DOHH2 (cell line): ENCODE measurements around the gene PIR.

Source experiments
- H3F3A ChIP-seq: fragments of 200-600 bp; sonication (generic), shearing (Covaris generic); 2 replicates; pipeline ENCODE4 v1.6.0; 2016; ENCODE audit warnings: antibody characterized with exemption, mild to moderate bottlenecking; ENCODE audit not compliant: control insufficient read depth, insufficient read depth
- H3K27ac ChIP-seq: fragments of 200-600 bp; sonication (generic); 2 replicates; pipeline ENCODE4 v1.5.1; 2014; ENCODE audit warnings: low read depth, mild to moderate bottlenecking, low read length, moderate library complexity
- H3K27me3 ChIP-seq: fragments of 200-600 bp; sonication (generic); 2 replicates; pipeline ENCODE4 v1.6.1; 2014; ENCODE audit warnings: mild to moderate bottlenecking, low read length, mixed read lengths; ENCODE audit not compliant: control insufficient read depth
- H3K36me3 ChIP-seq: fragments of 200-600 bp; sonication (generic); 2 replicates; pipeline ENCODE4 v1.6.1; 2014; ENCODE audit warnings: mild to moderate bottlenecking, low read length, moderate library complexity, mixed read lengths; ENCODE audit not compliant: control insufficient read depth
- H3K4me1 ChIP-seq: fragments of 200-600 bp; sonication (generic); 2 replicates; pipeline ENCODE4 v1.6.1; 2014; ENCODE audit warnings: mild to moderate bottlenecking, low read length, mixed read lengths; ENCODE audit not compliant: control insufficient read depth
- H3K4me2 ChIP-seq: fragments of 200-600 bp; sonication (generic); 2 replicates; pipeline ENCODE4 v1.6.0; 2014; ENCODE audit warnings: mild to moderate bottlenecking, low read length, moderate library complexity
- H3K4me3 ChIP-seq: fragments of 200-600 bp; sonication (generic); 2 replicates; pipeline ENCODE4 v1.5.1; 2014; ENCODE audit warnings: mild to moderate bottlenecking, low read length, mixed read lengths
- H3K79me2 ChIP-seq: fragments of 200-600 bp; sonication (generic); 2 replicates; pipeline ENCODE4 v1.6.1; 2014; ENCODE audit warnings: mild to moderate bottlenecking, low read length, mixed read lengths; ENCODE audit not compliant: control insufficient read depth
- H3K9me2 ChIP-seq: fragments of 200-600 bp; sonication (generic); replicated peaks from 2 replicates; pipeline ENCODE4 v1.6.1; 2014; ENCODE audit warnings: mild to moderate bottlenecking, low read length, mixed read lengths; ENCODE audit not compliant: control insufficient read depth
- H3K9me3 ChIP-seq: fragments of 200-600 bp; sonication (generic); 2 replicates; pipeline ENCODE4 v1.6.1; 2014; ENCODE audit warnings: antibody characterized with exemption, low read length, mixed read lengths; ENCODE audit not compliant: control insufficient read depth, insufficient read depth
- H4K20me1 ChIP-seq: fragments of 200-600 bp; sonication (generic); 2 replicates; pipeline ENCODE4 v1.6.0; 2014; ENCODE audit warnings: low read depth, mild to moderate bottlenecking, antibody characterized with exemption, low read length, moderate library complexity; ENCODE audit not compliant: control insufficient read depth, insufficient read depth
- EZH2phosphoT487 ChIP-seq: fragments of 200-600 bp; sonication (generic); IDR thresholded peaks from 2 replicates; pipeline ENCODE4 v1.6.1; 2017; ENCODE audit warnings: borderline replicate concordance, mild to moderate bottlenecking, antibody characterized with exemption, low read length, moderate library complexity, mixed read lengths
- TF ChIP-seq, protein P1 (sequence below): fragments of 200-600 bp; sonication (generic); IDR thresholded peaks from one replicate; pipeline ENCODE4 v1.5.1; 2014; ENCODE audit warnings: antibody characterized with exemption, mild to moderate bottlenecking, low read depth, low read length; ENCODE audit not compliant: poor library complexity, severe bottlenecking

The PIR gene

DNA sequence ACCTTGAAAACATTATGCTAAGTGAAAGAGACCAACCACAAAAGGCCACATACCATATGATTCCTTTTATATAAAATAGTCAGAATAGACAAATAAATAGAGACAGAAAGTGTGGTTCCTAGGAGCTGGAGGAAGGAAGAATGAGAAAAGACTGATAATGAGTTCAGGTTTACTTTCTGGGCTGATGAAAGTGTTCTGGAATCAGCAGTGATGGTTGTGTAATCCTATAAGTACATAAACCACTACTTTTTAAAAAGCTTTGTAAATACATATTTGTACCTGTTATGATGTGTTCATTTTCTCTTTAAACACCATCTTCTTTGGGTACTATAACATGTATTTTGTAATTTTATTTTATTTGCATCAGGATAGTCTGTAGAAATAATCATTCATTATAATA is 20.6 kb downstream of the PIR start:
- Histone ChIP-seq H3K27ac (no peak overlapping the region), H3K27me3 (no peaks in the 10 kb centered on the region), H3K9me3 (no peaks in the 10 kb centered on the region), H3K4me1 (peaks cover 6% of the 10 kb centered on the region; the same call in 1 of the 2 replicates), H3K4me2 (no peak overlapping the region), H3F3A (no peaks in the 10 kb centered on the region), H4K20me1 (no peaks in the 10 kb centered on the region), H3K79me2 (no peaks in the 10 kb centered on the region), H3K9me2 (no peaks in the 10 kb centered on the region), H3K36me3 (no peaks in the 10 kb centered on the region), H3K4me3 (no peak overlapping the region)
- TF ChIP-seq, protein P1, sequence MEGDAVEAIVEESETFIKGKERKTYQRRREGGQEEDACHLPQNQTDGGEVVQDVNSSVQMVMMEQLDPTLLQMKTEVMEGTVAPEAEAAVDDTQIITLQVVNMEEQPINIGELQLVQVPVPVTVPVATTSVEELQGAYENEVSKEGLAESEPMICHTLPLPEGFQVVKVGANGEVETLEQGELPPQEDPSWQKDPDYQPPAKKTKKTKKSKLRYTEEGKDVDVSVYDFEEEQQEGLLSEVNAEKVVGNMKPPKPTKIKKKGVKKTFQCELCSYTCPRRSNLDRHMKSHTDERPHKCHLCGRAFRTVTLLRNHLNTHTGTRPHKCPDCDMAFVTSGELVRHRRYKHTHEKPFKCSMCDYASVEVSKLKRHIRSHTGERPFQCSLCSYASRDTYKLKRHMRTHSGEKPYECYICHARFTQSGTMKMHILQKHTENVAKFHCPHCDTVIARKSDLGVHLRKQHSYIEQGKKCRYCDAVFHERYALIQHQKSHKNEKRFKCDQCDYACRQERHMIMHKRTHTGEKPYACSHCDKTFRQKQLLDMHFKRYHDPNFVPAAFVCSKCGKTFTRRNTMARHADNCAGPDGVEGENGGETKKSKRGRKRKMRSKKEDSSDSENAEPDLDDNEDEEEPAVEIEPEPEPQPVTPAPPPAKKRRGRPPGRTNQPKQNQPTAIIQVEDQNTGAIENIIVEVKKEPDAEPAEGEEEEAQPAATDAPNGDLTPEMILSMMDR: no peak
- no peak for TF ChIP-seq EZH2phosphoT487

DNA sequence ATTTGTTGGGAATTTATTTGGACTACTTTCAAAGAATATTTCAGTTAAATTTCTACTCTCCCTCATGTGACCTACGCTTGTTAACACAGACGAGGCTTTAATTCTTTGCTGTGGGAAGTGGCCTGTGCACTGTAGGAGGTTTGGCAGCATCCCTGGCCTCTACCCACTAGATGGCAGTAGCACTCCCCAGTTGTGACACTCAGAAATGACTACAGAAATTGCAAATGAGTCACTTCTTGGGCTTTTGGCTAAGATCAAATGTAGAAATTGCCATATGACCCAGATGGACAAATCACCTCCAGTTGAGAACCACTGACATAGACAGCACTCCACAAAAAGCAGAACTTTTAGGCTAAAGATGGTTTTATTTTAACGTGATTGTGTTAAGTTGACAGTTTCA is 22.1 kb downstream of the PIR start:
- H3K27ac ChIP-seq: no peak overlapping the region
- H3K27me3 ChIP-seq: no peaks in the 10 kb centered on the region
- TF ChIP-seq EZH2phosphoT487: no peak
- TF ChIP-seq, protein P1: peak; percentile 63
- no peaks in the 10 kb centered on the region for H3K9me2 ChIP-seq
- H4K20me1 ChIP-seq: no peaks in the 10 kb centered on the region
- H3K4me3 ChIP-seq: no peak overlapping the region
- no peak overlapping the region for H3K4me2 ChIP-seq
- no peaks in the 10 kb centered on the region for H3K79me2 ChIP-seq
- H3K4me1 ChIP-seq: peaks cover 14% of the 10 kb centered on the region
- H3F3A ChIP-seq: no peaks in the 10 kb centered on the region
- H3K36me3 ChIP-seq: no peaks in the 10 kb centered on the region
- no peaks in the 10 kb centered on the region for H3K9me3 ChIP-seq

DNA sequence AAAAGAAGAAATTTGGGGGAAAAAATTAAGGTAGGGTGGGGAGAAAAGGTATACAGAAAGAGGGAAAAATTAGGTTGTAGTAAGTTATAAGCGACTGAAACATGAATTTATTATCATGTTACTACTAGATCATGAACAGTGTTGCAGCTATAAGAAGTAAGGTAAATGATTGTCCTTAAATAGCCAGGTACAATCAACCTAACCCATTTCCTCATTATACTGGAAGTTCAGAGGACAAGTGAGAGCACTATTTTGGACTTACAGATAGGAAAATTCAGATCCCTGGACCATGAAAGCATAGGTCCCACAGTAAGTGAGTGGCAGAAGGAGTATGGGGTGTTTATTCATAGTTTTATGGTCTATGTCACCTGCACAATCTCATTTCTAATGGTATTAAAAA is 23.5 kb downstream of the PIR start:
- H3K27ac ChIP-seq: no peak overlapping the region
- H3K9me3 ChIP-seq: no peaks in the 10 kb centered on the region
- no peaks in the 10 kb centered on the region for H3K27me3 ChIP-seq
- peaks cover 28% of the 10 kb centered on the region for H3K4me1 ChIP-seq
- no peaks in the 10 kb centered on the region for H3K36me3 ChIP-seq
- H3F3A ChIP-seq: no peaks in the 10 kb centered on the region
- TF ChIP-seq EZH2phosphoT487: no peak
- TF ChIP-seq, protein P1: no peak
- H3K79me2 ChIP-seq: no peaks in the 10 kb centered on the region
- H3K4me3 ChIP-seq: no peak overlapping the region
- H3K9me2 ChIP-seq: no peaks in the 10 kb centered on the region
- H4K20me1 ChIP-seq: no peaks in the 10 kb centered on the region
- no peak overlapping the region for H3K4me2 ChIP-seq

DNA sequence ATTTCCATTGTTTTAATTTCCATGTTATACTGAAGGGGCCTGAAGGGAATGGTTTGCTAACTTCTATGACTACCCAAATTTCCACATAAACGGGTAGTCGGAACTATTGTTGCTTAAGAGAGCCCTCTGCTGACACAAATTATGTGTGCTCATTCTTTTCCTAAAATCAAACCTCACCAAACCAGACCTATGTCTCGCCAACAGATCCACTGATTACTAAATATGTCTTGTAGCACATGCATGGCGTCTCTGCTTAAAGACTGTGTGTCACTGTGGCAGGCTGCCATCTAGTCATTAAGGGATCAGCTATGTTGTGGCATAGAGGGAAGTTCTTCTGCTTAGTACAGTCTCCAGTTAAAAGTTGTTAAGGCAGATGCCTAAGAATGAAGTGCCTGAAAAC is 25.1 kb downstream of the PIR start:
- Histone ChIP-seq H3K79me2 (no peaks in the 10 kb centered on the region), H3K27me3 (no peaks in the 10 kb centered on the region), H3K4me2 (no peak overlapping the region), H3K36me3 (no peaks in the 10 kb centered on the region), H3K4me3 (no peak overlapping the region), H3K4me1 (peaks cover 38% of the 10 kb centered on the region), H3K9me3 (no peaks in the 10 kb centered on the region), H3F3A (no peaks in the 10 kb centered on the region), H3K9me2 (no peaks in the 10 kb centered on the region), H4K20me1 (no peaks in the 10 kb centered on the region), H3K27ac (no peak overlapping the region)
- TF ChIP-seq, protein P1: peak; percentile 58
- TF ChIP-seq EZH2phosphoT487: no peak
